ENCODE measurements around the gene CDK15.
A peak's percentile ranks its signal among the peaks of the same experiment; 100 is the strongest.
"Not testable (repeated sequence)": the region's sequence is repeated elsewhere in the genome, so short reads cannot be mapped to it uniquely, and the experiment has no call there.

The CDK15 gene

DNA sequence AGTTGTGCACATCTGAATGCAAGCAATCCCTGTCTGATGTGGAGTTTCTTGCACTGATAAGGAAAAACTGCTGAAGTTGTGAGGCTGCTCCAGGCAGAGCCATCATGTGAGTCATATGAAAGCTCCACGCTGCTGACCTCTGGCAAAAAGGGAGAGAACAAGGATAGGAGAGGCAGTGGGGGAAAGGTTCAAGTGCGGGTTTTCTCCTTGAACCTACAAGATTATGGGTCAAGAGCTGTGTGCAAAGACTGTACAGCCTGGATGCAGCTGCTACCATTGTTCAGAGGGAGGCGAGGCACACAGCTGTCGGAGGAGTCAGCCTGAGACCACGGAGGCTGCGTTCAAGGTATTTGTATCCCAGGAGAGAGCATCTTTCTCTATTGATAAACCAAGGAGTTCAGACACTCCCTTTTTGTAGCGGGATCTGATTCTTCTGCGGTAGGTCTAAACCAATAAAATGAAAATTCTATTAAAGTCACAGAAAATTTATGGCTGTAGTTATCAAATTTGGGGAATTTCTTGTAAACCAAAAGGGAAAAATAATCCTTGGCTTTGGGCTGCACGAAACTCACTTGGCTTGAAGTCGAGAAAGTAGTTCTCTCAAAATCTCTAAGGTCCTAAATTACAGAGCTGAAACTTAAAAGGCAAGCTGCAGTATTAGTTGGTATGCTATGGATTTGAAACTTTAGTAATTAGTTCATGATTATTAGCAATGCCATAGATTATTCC is at the start of gene CDK15:
TSS of gene CDK15 (plus strand) at position 96 of the 729 bp plus-strand sequence. CDS start at position 224, 128 bp downstream.
- DNase-seq, result no peak

DNA sequence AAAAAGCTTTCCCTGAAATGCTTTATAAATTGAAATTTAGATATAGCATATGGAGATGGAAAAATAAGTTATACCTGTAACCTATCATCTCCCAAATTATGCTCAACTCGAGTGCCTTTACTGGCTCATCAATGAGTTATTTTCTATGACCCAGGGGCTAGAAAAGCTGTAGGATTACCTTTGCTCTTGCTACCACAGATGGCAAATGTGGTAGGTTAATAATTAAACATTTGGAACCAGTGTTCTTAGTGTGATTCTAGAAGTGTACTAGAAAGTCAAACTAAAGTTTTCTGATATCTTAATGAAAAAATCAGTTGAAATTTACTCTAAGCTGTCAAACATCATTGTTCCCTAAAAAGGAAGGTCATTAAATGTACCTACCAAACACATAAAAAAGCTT is 48.1 kb upstream of the CDK15 start:
- no peak for DNase-seq

DNA sequence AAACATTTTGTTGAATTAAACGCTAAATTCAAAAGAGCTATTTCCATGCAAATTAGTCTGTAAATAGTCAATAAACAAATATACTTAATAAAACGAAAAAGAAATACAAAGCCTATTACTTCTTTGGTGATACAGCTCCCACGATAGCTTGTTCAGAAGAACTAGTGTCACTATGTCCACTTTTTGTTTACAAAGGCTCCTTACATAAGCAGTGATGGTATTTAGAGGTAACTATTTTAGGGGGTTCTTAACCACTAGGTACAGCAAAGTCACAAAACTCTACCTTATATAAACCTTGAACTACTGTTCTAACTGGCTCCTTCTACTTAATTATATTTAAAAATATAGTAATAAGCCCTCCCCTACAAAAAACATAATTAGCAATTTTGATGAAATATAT is 47.5 kb upstream of the CDK15 start:
- no peak for DNase-seq

DNA sequence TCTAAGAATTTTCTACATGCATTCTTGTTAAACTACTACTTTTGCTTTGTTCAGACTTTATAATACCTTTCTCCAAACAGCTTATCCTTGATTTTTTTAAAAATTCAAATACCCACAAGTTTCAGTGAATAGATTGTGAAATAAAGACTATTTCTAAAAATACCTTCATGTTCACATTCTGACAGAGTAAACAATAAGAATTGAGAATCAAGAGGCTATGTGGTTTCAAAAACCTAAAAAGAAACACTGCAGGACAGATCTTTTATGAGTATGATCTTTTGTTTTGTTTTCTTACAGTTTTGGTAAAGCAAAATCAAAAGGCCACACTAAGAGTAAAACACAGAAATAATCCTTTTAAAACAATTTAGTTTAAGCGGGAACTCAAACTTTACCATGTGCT is 46.8 kb upstream of the CDK15 start:
- DNase-seq, result no peak

DNA sequence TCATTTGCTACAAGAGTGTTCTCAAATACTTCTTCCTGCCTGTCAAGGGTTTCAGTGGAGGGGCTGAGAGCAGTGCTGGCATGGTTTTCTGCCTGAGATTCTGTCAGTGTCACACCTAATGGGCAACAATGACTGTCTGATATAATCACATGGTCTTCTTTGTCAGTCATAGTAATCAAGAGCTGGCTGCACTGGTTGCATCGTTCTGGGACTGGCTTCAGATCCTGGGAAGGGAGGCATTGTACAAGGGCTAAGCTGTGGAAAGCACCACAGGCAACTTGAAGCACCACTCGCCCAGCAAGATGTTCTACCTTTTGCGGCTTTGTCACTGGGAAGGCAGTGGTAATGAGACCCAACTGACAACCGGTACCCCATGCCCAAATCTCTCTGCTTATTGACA is 45.2 kb upstream of the CDK15 start:
- no peak for DNase-seq

DNA sequence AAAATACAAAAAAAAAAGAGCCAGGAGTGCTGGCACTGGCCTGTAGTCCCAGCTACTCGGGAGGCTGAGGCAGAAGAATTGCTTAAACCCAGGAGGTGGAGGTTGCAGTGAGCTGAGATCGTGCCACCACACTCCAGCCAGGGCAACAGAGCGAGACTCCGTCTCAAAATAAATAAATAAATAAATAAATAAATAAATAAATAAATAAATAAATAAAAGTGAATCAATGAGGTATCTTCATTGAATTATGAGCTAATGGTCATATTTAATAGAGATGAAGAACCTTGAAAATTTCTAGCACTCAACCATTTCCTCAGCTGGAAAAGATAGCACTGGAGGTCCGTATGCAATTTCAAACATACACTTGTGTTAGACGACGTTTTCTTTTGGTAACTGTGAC is 41.9 kb upstream of the CDK15 start:
- not testable (repeated sequence) for DNase-seq

DNA sequence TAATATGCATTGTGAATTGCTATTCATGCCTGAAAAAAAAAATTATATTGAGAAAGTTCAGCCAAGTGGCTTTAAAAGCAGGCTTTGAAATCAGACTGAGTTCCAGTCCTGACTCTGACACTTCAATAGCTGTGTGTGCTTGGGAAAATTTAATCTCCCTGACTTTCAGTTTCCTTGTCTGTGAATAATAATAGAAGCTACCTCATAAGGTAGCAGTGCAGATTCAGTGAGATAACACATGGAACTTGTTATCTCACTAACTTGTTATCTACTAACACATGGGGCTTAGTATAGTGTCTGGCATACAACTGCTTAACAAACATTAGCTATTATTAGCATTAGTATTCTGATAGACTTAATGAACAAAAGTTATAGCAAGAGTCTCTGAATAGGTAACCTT is 40.5 kb upstream of the CDK15 start:
- DNase-seq, result no peak

DNA sequence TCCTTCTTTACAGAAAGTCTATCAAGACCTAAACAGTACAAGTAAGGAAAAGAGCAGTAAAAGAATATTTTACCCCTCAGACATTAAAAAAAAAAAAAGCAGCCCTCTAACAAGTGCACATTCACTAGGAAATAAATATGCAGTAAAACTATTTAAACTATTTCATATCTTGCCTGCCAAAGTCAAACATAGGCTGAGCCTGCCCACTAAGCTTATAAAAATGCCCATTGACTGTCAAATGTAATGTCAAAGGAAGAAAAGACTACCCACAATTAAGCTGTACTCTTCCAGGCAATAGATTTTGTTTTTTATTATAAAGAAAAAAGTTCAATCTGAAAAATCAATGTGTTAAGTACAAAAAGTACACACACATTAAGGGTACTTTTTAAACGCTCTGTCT is 37.4 kb upstream of the CDK15 start:
- DNase-seq, result no peak

DNA sequence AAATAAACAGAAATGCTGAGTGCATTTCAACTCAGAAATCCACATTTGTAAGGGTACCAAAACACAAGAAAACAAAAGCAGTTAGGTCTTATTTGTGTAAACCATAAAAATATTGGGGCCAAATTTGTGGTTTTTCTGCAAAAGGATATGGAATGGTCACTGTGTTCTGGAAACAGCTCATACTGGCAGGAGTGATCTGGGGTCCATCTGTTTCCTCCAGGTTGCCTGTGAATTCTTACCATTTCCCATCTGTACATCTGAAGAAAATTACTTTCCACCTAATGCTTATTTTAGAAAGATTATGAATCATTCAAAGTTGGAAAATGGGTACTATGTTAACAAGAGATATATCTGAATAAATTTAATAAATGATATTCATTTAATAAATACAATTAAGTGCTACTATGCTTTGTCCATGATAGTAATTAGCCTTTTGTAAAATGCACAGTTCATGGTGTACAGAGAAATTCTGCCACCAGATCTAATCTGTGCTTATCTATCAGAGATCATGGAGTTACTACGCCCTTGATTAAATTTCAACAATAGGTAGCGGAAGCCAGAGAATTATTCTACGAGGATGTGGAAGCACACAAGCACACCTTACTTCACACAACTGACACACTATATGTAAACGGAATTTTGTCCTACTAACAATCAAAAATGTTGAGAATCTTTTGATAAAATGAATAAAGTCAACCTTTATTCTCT is 36.5 kb upstream of the CDK15 start:
- DNase-seq, result no peak

DNA sequence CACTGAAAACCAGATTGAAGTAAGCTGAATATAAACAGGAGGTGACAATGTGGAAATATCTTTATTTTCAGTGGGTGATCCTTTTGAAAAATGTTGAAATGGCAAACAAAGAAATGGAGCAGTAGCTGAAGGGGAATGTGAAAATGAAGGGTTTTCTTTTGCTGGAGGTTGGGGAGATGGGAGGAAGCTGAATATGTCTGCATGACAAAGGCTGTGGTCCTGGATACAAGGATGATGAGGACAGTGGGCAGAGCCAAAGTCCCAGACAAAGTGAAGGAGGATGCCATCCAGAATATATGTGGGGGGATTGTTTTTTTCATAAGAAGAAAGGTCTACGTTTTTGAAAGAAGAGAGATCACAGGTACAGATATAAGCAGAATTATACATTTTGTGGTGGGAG is 32.3 kb upstream of the CDK15 start:
- DNase-seq, result no peak

DNA sequence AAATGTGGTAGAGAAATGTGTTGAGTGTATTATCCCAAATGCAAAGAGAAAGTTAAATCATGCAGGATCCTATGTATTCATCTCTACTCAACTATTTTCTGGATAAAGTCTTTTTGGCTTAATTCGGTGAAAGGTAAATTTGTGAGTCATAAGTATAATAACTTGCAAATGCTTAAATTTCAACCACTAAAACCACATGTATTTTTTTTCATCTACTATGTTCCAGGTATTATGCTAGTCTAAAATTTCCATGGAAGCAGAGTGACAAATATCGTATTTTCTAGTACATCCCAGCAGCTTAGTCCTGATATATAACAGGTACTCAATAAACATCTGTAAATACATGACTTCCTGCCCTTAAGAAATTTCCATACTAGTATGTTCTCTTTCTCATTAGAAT is 31.8 kb upstream of the CDK15 start:
- no peak for DNase-seq

DNA sequence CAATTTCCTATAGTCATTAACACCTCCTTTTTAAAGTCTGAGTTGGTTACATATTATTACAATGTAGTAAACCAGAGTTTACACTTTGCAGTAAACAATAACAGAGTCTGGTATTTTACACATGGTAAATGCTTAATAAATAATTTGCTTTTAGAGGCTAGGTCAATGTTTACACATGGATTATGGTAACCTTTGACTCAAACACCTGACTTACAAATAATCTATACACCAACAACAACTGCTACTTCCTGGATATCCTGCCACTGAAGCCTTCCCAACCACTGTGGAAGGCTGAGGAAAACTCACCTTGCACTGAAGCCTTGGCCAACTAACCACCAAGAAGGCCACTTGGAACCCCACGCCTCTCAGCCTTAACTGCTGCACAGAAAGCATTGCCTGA is 31.0 kb upstream of the CDK15 start:
- DNase-seq, result no peak

DNA sequence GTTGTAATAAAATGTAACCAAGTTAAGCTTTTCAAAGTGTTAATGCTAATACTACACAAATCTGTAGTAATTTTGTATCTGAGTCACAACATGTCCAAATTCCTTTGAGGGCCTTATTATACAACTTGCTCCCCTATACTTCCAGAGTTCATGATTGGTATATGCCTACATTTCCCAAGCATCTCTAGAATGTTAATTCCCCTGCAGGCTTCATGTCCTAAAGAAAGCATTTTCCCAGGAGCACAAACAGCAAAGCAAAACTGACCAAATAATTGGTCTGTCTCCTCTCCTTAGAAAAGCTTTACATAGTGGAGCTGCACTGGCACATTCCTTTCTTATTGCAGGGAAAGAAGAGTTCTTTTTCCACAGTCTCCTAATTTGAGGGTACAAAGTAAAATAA is 29.3 kb upstream of the CDK15 start:
- DNase-seq, result no peak

DNA sequence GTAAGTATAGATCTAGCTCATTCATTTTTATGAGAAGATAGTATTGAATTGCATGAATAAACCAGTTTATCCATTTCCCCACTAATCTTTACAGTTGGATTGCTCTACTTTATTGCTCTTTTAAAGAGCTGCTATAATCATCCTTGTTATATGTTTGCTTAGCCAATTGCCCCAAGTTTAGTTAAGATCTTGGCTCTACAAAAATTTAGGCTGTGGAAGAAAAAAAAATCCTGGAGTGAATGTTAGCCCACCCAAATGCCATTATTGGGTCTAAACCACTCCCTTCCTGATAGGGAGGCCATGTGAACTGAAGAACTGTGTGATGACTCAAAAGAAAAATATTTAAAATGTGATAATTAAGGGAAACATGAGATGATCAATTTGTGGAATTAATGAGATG is 28.5 kb upstream of the CDK15 start:
- DNase-seq, result no peak

DNA sequence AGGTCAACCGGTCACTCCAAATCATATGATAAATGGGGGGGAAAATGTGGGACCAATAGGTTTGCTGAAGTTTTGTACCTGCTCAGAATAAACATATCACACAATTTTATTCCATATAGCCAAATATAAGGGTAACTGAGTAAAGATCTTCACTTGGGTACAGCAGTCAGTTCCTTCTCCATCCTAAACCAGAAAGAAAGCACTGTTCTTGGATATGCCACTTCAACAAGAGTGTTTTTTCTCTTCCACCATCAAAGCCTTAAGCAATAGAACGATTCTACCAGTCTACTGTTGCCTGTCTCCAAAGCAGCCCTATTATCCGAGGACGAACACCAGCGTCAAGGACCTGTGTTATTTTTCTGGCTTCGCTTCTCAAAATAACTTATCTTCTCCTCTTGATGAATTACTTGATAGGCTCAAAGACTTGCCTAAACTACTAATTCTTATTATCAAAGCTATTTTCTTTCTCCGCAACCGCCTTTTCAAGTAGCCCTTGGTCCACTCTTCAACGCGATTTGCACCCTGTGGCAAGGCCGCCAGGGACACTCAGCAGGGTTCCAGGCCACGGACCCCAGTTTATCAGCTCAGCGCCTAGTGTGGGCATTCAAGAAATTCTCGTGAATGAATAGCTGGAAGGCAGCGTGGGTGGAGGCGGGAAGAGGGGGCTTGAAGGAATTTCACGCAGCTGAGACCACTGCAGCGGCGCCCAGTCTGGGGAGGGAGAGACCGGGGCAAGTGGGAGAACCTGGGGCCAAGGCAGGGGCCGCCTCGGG is 26.2 kb upstream of the CDK15 start:
- peak; percentile 52 for DNase-seq

DNA sequence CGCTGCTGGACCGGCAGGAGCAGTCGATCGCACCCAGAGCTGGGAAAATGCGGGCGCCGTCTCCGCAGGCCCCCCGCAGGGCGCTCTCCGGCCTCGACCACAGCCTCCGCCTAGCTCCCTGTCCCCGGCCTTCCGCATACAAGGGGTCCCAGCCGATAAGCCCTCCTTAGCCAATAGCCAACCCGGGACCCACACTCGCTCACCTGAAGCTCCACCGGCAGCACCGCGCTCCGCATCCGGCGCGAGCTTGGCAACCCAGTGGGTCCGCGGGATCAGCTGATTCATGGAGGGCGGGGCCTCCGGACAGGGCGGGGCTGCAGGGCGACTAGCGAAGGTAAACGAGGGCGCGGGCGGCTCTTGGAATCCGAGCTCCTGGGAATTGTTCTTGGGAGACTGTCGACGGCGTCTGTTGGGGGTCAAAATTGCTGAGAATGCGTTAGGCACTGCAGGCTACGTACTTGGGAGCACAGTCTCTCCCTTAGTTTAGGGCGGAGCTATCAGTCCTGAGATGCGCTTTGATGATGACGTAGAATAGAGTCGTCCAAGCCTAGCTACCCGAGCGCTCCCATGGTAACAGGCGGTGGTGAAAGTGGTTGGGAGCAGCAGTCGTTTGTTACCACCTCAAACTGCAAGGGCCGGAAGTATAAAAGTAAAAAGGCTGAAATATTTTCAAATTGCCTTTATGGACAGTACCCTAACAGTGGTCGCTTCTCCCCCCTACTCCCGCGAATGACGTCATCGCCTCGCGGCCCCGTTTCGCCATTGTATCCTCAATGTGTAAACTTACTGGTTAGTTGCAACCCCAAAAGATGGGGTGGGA is 25.5 kb upstream of the CDK15 start, which contains the start of gene ALS2:
TSS of gene ALS2 (minus strand) at position 260 of the 820 bp plus-strand sequence. CDS start 12,048 bp downstream, outside the sequence.
- DNase-seq, result peak; percentile 97

DNA sequence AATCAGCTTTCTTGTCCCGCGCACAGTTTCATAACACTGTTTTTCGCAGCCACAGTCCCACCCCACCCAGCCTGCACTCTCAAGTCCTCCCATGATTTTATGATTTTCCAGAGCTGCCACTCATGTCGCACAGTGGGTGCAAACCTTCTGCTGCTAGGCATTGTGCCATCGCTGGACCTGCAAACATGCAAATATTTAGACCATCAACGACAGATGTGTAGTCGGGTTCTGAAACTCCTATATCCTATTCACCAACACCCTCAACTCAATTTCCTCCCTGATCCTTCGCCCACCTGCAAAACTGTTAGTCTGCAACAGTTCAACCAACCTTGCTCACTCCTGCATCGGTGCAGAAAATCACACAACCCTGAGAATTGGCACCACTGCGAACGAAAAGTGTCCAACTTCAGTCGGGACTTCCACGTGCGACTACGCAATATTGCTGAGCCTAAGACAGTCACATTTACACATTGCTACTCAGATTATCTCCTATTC is 24.7 kb upstream of the CDK15 start:
- DNase-seq, result peak; percentile 7

DNA sequence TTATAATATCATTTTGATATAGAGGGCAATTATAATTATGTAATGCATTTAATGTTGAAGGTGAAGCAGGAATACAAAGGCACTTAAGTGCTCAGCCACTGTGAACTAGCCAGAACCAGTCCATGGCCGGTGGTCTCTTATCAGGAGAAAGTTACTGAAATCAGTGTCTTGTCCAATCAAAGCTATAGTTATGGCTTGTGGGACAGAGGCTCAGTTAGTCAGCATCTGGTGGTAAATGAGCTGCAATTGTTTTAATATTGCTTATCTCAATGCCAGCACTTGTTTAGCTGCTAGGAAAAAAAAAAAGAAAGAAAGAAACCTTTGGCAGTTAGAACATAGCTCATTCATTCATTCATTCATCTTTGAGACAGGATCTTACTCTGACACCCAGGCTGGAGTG is 21.8 kb upstream of the CDK15 start:
- DNase-seq, result no peak

DNA sequence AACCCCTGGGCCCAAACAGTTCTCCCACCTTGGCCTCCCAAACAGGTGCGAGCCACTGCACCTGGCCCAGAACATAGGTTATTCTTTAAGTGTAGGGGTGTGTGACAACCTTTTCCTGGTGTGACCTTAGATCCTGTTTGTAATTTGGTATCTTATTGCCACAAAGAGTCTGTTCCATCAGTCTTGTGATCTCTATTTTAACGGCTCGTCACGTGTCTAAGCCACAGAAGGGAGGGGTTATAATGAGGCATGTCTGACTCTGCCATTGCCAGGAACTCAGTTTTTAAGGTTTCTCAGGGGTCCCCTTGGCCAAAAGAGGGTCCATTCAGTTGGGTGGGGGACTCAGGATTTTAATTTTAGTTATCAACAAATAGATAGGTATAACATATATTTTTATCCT is 21.2 kb upstream of the CDK15 start:
- no peak for DNase-seq

DNA sequence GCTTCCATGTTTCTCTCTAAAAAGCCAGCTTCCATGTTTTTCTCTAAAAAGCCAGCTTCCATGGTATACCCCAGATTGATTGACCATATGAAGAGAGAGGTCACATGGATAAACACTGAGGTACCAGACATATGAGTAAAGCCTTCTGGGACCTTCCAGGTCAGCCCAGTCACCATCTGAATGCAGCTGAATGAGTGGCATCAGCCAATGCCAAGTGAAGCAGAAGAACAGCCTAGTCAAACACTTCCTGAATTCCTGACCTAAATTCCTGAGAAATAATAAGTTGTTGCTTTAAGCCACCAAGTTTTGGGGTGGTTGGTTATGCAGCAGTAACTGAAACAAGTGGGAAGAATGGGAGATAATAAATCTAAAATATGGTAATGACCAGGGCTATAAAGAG is 19.9 kb upstream of the CDK15 start:
- DNase-seq, result no peak

DNA sequence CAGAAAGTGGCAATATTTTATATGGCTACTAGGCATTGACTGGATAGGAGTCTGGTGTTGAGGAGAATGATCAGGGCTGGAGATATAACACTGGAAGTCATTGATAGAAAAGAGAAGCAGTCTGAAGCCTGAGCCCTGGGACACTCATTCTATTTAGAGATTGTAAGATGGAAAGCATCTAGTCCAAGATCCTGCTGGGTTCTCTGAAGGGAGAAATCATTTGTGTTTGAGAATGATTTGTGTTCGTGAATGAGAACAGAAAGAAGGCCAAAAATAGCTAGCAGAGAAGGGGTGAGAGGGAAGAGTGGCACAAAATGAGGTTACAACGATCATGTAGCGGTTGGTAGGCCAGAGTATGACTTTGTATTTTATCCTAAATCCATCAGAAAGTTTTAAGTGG is 18.0 kb upstream of the CDK15 start:
- no peak for DNase-seq

DNA sequence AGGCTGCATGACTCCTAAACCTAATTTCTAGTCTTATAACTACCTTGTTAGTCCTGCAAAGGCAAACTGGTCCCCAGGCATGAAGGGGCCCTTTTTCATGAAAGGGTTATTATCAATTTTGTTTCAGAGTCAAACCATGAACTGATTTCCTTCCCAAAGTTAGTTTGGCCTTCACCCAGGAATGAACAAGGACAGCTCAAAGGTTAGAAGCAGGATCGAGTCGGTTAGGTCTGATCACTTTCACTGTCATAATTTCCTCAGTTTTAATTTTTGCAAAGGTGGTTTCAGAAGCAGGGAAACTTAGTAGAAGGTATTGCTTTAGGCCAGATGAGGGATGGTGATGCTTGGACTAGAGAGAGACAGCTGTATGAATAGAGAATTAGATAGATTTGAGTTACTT is 16.9 kb upstream of the CDK15 start:
- no peak for DNase-seq

DNA sequence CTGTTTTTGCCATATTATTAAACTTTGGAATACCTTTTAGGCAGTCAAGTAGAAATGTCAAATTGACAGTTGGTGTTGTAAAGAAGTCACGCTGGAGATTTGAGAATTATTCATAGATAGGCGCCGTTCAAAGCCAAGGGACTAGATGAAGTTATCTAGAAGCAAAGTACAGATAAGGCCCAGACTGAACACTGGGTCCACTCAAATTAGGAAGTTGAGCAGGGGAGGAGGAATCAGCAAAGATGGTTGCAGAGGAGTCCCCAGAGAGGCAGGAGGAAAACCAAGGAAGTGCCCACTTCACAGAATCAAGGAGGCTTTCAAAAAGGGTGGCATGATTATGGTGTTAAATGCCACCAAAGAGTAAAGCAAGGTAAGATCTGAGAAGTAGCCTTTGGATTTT is 16.0 kb upstream of the CDK15 start:
- DNase-seq, result no peak
